ENCODE measurements around the gene ZFHX3. TPM values are rescaled to one million over a fixed set of nuclear protein-coding genes. Genes with fewer than 3 reads are reported as not detected.
A peak's percentile ranks its signal among the peaks of the same experiment; 100 is the strongest.

The ZFHX3 gene
- total RNA-seq, 1 donor from 2014 or later = 68.1 TPM

GRCh38 chr16:72739577-72739976 lies 308.4 kb downstream of the ZFHX3 start:
- Mint-ChIP-seq H3K27me3 (ENCODE audit: low read depth) (no peaks in the 10 kb centered on the region), H3K4me3 (no peak overlapping the region), H3K9me3 (peaks cover 8% of the 10 kb centered on the region), H3K36me3 (peaks cover 7% of the 10 kb centered on the region), H3K4me1 (peaks cover 49% of the 10 kb centered on the region), H3K27ac (peak overlapping the region; percentile 96)
- DNase-seq (ENCODE audit: low spot score in 2 of 2, unreplicated experiment in 2 of 2) = no peak
- no peak for TF ChIP-seq CTCF (IDR thresholded peaks at IDR 0.05; ENCODE audit: unreplicated experiment)

GRCh38 chr16:72736074-72736473 lies 311.9 kb downstream of the ZFHX3 start:
- H3K9me3 Mint-ChIP-seq = peaks cover 38% of the 10 kb centered on the region
- no peaks in the 10 kb centered on the region for H3K27me3 Mint-ChIP-seq (ENCODE audit: low read depth)
- H3K36me3 Mint-ChIP-seq = peaks cover 22% of the 10 kb centered on the region
- TF ChIP-seq CTCF (IDR thresholded peaks at IDR 0.05; ENCODE audit: unreplicated experiment) = no peak
- no peak for DNase-seq (ENCODE audit: low spot score in 2 of 2, unreplicated experiment in 2 of 2)
- H3K4me1 Mint-ChIP-seq = peaks cover 27% of the 10 kb centered on the region
- H3K27ac Mint-ChIP-seq = no peak overlapping the region
- H3K4me3 Mint-ChIP-seq = no peak overlapping the region

All from mesothelial cell of epicardium (in vitro differentiated cells).